K562 (cell line): ENCODE measurements around the gene ST6GAL1. TPM values are rescaled to one million over a fixed set of nuclear protein-coding genes. Genes with fewer than 3 reads are reported as not detected.

Source experiments
- CBFA2T2 ChIP-seq: fragments of 450-650 bp; conservative IDR thresholded peaks from 2 replicates; pipeline ENCODE4 v1.6.1; 2017; ENCODE audit warnings: mild to moderate bottlenecking
- DDX20 ChIP-seq: fragments of 450-650 bp; IDR thresholded peaks from 2 replicates; pipeline ENCODE4 v1.6.1; 2016; ENCODE audit warnings: missing genetic modification characterization, low read depth, mild to moderate bottlenecking, missing compliant biosample characterization, moderate library complexity
- E4F1 ChIP-seq: fragments of 250-450 bp; sonication (Bioruptor Pico); IDR thresholded peaks from 2 replicates; pipeline ENCODE4 v1.5.0; 2021; ENCODE audit warnings: mild to moderate bottlenecking, borderline replicate concordance
- EGR1 ChIP-seq: fragments of 450-650 bp; conservative IDR thresholded peaks from 2 replicates; pipeline ENCODE4 v1.6.1; 2017; ENCODE audit warnings: mild to moderate bottlenecking
- FOXO4 ChIP-seq: fragments of 450-650 bp; formaldehyde crosslinking; IDR thresholded peaks from 2 replicates; pipeline ENCODE4 v1.4.0; 2020; ENCODE audit warnings: mild to moderate bottlenecking, moderate library complexity
- KLF6 ChIP-seq: fragments of 250-450 bp; sonication (Bioruptor Pico); IDR thresholded peaks from 2 replicates; pipeline ENCODE4 v1.4.0; 2020; ENCODE audit warnings: mild to moderate bottlenecking, moderate library complexity, borderline replicate concordance
- PPARD ChIP-seq: fragments of 250-450 bp; sonication (Bioruptor Pico); IDR thresholded peaks from 2 replicates; pipeline ENCODE4 v1.8.0; 2022; ENCODE audit warnings: inconsistent platforms, mild to moderate bottlenecking, moderate library complexity
- RBM15 ChIP-seq: fragments of 200-400 bp; formaldehyde crosslinking; IDR thresholded peaks from 2 replicates; pipeline ENCODE4 v1.6.1; 2018; ENCODE audit warnings: mild to moderate bottlenecking, low read length, moderate library complexity; ENCODE audit not compliant: insufficient read depth
- RFX5 ChIP-seq: IDR thresholded peaks from 2 replicates; pipeline ENCODE4 v1.6.1; 2011; ENCODE audit warnings: low read depth, mild to moderate bottlenecking, improper control_type of control experiment, low read length
- SIN3B ChIP-seq: fragments of 450-650 bp; IDR thresholded peaks from 2 replicates; pipeline ENCODE4 v1.6.1; 2017; ENCODE audit warnings: low read depth, mild to moderate bottlenecking, moderate library complexity
- SLC30A9 ChIP-seq: fragments of 250-450 bp; sonication (Bioruptor Pico); IDR thresholded peaks from 2 replicates; pipeline ENCODE4 v1.8.0; 2022; ENCODE audit warnings: mild to moderate bottlenecking, moderate library complexity
- SMAD4 ChIP-seq: fragments of 250-450 bp; sonication (Bioruptor Pico); conservative IDR thresholded peaks from 2 replicates; pipeline ENCODE4 v1.8.0; 2021; ENCODE audit warnings: inconsistent platforms, mild to moderate bottlenecking, moderate library complexity
- SP1 ChIP-seq: sonication (generic); formaldehyde crosslinking; IDR thresholded peaks from 2 replicates; pipeline ENCODE4 v1.8.1; 2022; ENCODE audit warnings: mild to moderate bottlenecking, missing genetic modification reagents
- TCF7L2 ChIP-seq: fragments of 150-350 bp; IDR thresholded peaks from 2 replicates; pipeline ENCODE4 v1.6.1; 2016; ENCODE audit warnings: low read depth, mild to moderate bottlenecking, low read length, moderate library complexity
- ZNF12 ChIP-seq: sonication (generic); formaldehyde crosslinking; IDR thresholded peaks from 2 replicates; pipeline ENCODE4 v1.4.0; 2020; ENCODE audit warnings: mild to moderate bottlenecking, missing genetic modification reagents
- ZNF175 ChIP-seq: fragments of 200-800 bp; sonication (Bioruptor generic); IDR thresholded peaks from 2 replicates; pipeline ENCODE4 v1.6.1; 2016; ENCODE audit warnings: low read depth, mild to moderate bottlenecking, missing genetic modification characterization, missing compliant biosample characterization
- ZNF592 ChIP-seq: fragments of 450-650 bp; IDR thresholded peaks from 2 replicates; pipeline ENCODE4 v1.6.1; 2017; ENCODE audit warnings: antibody characterized with exemption, mild to moderate bottlenecking
- ZNF699 ChIP-seq: fragments of 250-450 bp; sonication (Bioruptor Pico); IDR thresholded peaks from 2 replicates; pipeline ENCODE4 v1.8.0; 2021; ENCODE audit warnings: mild to moderate bottlenecking, moderate library complexity; ENCODE audit not compliant: insufficient replicate concordance
- polyA plus RNA-seq, 8 experiments: library from polyadenylated mRNA; depleted of rRNA in 4 of 8; stranded (reverse) in 5 of 8; unstranded in 3 of 8; fragments of >200 nt; fragmentation: Nextera tagmentation in 2 of 8; fragmentation: Illumina TruSeq in 1 of 8; extraction: Ambion mirVana in 2 of 8; extraction: Trizol in 1 of 8; gene quantifications; 2 replicates each; pipeline versions ENCODE4 v1.2.1 to v1.2.3, GENCODE V29; 2011 to 2014; ENCODE audit warnings: inconsistent platforms in 1 of 8, missing spikeins in 1 of 8
- total RNA-seq, 7 experiments: library from RNA; depleted of rRNA in 6 of 7; stranded (reverse); fragments of >200 nt in 6 of 7; fragmentation: Illumina TruSeq in 2 of 7; extraction: Trizol in 2 of 7; gene quantifications; 2 replicates each; pipeline versions ENCODE4 v1.2.1 to v1.2.3, GENCODE V29; 2011 to 2021; ENCODE audit warnings: low replicate concordance in 1 of 7

The ST6GAL1 gene
- total and polyA plus RNA-seq, 9 of the 15 experiments (the other 6 are each of a cell fraction or from before 2014, with no cell fraction given) = 31.9 to 145 (median 71.0) TPM

- no peak for TF ChIP-seq E4F1 (CRISPR knock-in tag)
- no peak for TF ChIP-seq SIN3B
- no peak for TF ChIP-seq RFX5
- peak; percentile 90 for TF ChIP-seq ZNF592
- TF ChIP-seq TCF7L2 = no peak
- TF ChIP-seq ZNF699 = no peak
- peak; percentile 83 for TF ChIP-seq CBFA2T2
- TF ChIP-seq EGR1 = no peak
- TF ChIP-seq KLF6 (CRISPR knock-in tag) = peak; percentile 34; the same call in 1 of the 2 replicates
- peak; percentile 81 for TF ChIP-seq SMAD4
- no peak for TF ChIP-seq SLC30A9 (CRISPR knock-in tag)
- peak; percentile 40; the same call in 1 of the 2 replicates for TF ChIP-seq SP1 (CRISPR knock-in tag)
- TF ChIP-seq RBM15 = no peak
- TF ChIP-seq DDX20 (tag) = no peak
- no peak for TF ChIP-seq FOXO4 (CRISPR knock-in tag)
- no peak for TF ChIP-seq ZNF175
- no peak for TF ChIP-seq PPARD (CRISPR knock-in tag)
- TF ChIP-seq ZNF12 (CRISPR knock-in tag) = no peak
Observed at GRCh38 chr3:186909078-186909853, 21.1 kb upstream of the ST6GAL1 start (continued).
